GM12891 (cell line): ENCODE measurements around the gene COL4A1.

Experiments used
- DNase-seq: peaks from one replicate; pipeline ENCODE4 v3.0.0; 2011; ENCODE audit warnings: low spot score; ENCODE audit not compliant: insufficient read length
- FAIRE-seq: peaks from 2 replicates; lab custom pipeline; 2011; peaks lifted over from hg19 to GRCh38; lab: Jason Lieb, UNC
- PAX5 ChIP-seq: IDR thresholded peaks from 2 replicates; pipeline ENCODE4 v1.6.1; 2011; ENCODE audit warnings: low read length, moderate library complexity, mild to moderate bottlenecking; ENCODE audit not compliant: insufficient read depth, severe bottlenecking
- POLR2A ChIP-seq: IDR thresholded peaks from 2 replicates; pipeline ENCODE4 v1.6.1; 2011; ENCODE audit warnings: low read depth, low read length, control low read depth
- POLR2AphosphoS5 ChIP-seq: IDR thresholded peaks from 2 replicates; pipeline ENCODE4 v1.6.1; 2011; ENCODE audit warnings: low read depth, low read length, control low read depth
- POU2F2 ChIP-seq: IDR thresholded peaks from 2 replicates; pipeline ENCODE4 v1.6.1; 2011; ENCODE audit warnings: low read depth, mild to moderate bottlenecking, control low read depth, low read length, moderate library complexity
- SPI1 ChIP-seq: IDR thresholded peaks from 2 replicates; pipeline ENCODE4 v1.6.1; 2011; ENCODE audit warnings: low read depth, low read length, control low read depth
- TAF1 ChIP-seq: IDR thresholded peaks from 2 replicates; pipeline ENCODE4 v1.6.1; 2011; ENCODE audit warnings: low read depth, low read length, control low read depth

COL4A1 gene

GRCh38 chr13:110297011-110297410, 9.9 kb downstream of the COL4A1 start:
- TF ChIP-seq SPI1, result no peak
- no peak for TF ChIP-seq PAX5
- TF ChIP-seq POU2F2, result no peak
- TF ChIP-seq POLR2A, result no peak
- TF ChIP-seq TAF1, result no peak
- no peak for TF ChIP-seq POLR2AphosphoS5
- DNase-seq, result no peak
- no peak for FAIRE-seq

GRCh38 chr13:110294622-110295021, 12.3 kb downstream of the COL4A1 start:
- no peak for DNase-seq
- no peak for TF ChIP-seq POLR2A
- TF ChIP-seq POU2F2, result no peak
- no peak for TF ChIP-seq SPI1
- no peak for TF ChIP-seq TAF1
- no peak for TF ChIP-seq POLR2AphosphoS5
- TF ChIP-seq PAX5, result no peak
- FAIRE-seq, result no peak

GRCh38 chr13:110294146-110294545, 12.8 kb downstream of the COL4A1 start:
- FAIRE-seq (no peak), DNase-seq (no peak)
- TF ChIP-seq POU2F2 (no peak), PAX5 (no peak), POLR2A (no peak), TAF1 (no peak), POLR2AphosphoS5 (no peak)

GRCh38 chr13:110293649-110294048, 13.3 kb downstream of the COL4A1 start:
- FAIRE-seq (no peak), DNase-seq (no peak)
- TF ChIP-seq PAX5 (no peak), POLR2A (no peak), POU2F2 (no peak), TAF1 (no peak), SPI1 (no peak), POLR2AphosphoS5 (no peak)

- no peak for TF ChIP-seq POLR2AphosphoS5
- no peak for TF ChIP-seq POU2F2
- no peak for TF ChIP-seq SPI1
- no peak for TF ChIP-seq PAX5
- no peak for TF ChIP-seq TAF1
- no peak for TF ChIP-seq POLR2A
- FAIRE-seq (no peak), DNase-seq (no peak)
These were observed 13.9 kb downstream of the COL4A1 start for GRCh38 chr13:110293037-110293436.

- FAIRE-seq, result no peak
- TF ChIP-seq POU2F2 (no peak), POLR2A (no peak), POLR2AphosphoS5 (no peak), SPI1 (no peak), TAF1 (no peak), PAX5 (no peak)
- no peak for DNase-seq
These were observed 15.7 kb downstream of the COL4A1 start for GRCh38 chr13:110291286-110291685.

- no peak for FAIRE-seq
- no peak for DNase-seq
- TF ChIP-seq POLR2A, result no peak
- TF ChIP-seq PAX5, result no peak
- no peak for TF ChIP-seq POU2F2
- TF ChIP-seq TAF1, result no peak
- no peak for TF ChIP-seq POLR2AphosphoS5
- TF ChIP-seq SPI1, result no peak
These were observed 16.1 kb downstream of the COL4A1 start for GRCh38 chr13:110290826-110291225.

- no peak for TF ChIP-seq POU2F2
- TF ChIP-seq PAX5, result no peak
- no peak for TF ChIP-seq SPI1
- no peak for TF ChIP-seq POLR2A
- TF ChIP-seq TAF1, result no peak
- TF ChIP-seq POLR2AphosphoS5, result no peak
- DNase-seq (no peak), FAIRE-seq (no peak)
These were observed 16.8 kb downstream of the COL4A1 start for GRCh38 chr13:110290153-110290552.

GRCh38 chr13:110289661-110290060, 17.3 kb downstream of the COL4A1 start:
- TF ChIP-seq PAX5 (no peak), SPI1 (no peak), TAF1 (no peak)
- no peak for FAIRE-seq
- DNase-seq, result no peak

GRCh38 chr13:110289174-110289573, 17.8 kb downstream of the COL4A1 start:
- no peak for DNase-seq
- TF ChIP-seq POLR2AphosphoS5, result no peak
- no peak for TF ChIP-seq SPI1
- no peak for TF ChIP-seq TAF1
- no peak for TF ChIP-seq POLR2A
- TF ChIP-seq POU2F2, result no peak
- TF ChIP-seq PAX5, result no peak
- FAIRE-seq, result no peak
